ENCODE measurements around the gene CTSO. TPM values are rescaled to one million over a fixed set of nuclear protein-coding genes. Genes with fewer than 3 reads are reported as not detected.

Gene CTSO
- total and polyA plus RNA-seq, 2 of the 8 experiments (the other 6 are each of a cell fraction or from before 2014, with no cell fraction given): 0.39 to 0.41 TPM

- DNase-seq (ENCODE audit: low read depth in 1 of 2, low spot score in 2 of 2) (no peak), FAIRE-seq (no peak)
- Histone ChIP-seq H2AFZ (ENCODE audit: low read length) (no peak overlapping the region), H3K4me2 (ENCODE audit: insufficient read depth in 1 of 2, low read depth in 2 of 2, low read length in 2 of 2) (no peak overlapping the region), H3K4me3 (ENCODE audit: extremely low read depth in 1 of 4, insufficient read depth in 2 of 4, low read depth in 3 of 4, low read length in 4 of 4) (no peak overlapping the region), H3K79me2 (ENCODE audit: control insufficient read depth in 1 of 2, insufficient read depth in 2 of 2, low read length in 2 of 2) (no peaks in the 10 kb centered on the region), H2AK5ac (ENCODE audit: low read depth, low read length) (no peak overlapping the region), H3K4me1 (replicated peaks in 1 of 4; ENCODE audit: control insufficient read depth in 3 of 4, insufficient read depth in 4 of 4, low read length in 3 of 4) (peaks cover 0 to 3% (median 1%) of the 10 kb centered on the region in 4 experiments; a peak in 2 of 7 replicates), H2BK5ac (ENCODE audit: low read depth, low read length) (no peak overlapping the region), H3K79me1 (ENCODE audit: low read depth, low read length) (no peaks in the 10 kb centered on the region), H4K5ac (ENCODE audit: insufficient read length, low read depth, low read length) (no peak overlapping the region), H2BK15ac (ENCODE audit: low read length) (no peak overlapping the region), H4K8ac (ENCODE audit: extremely low read depth, insufficient read depth, low read length) (no peak overlapping the region), H3K27ac (ENCODE audit: low read depth, low read length) (no peak overlapping the region), H3K14ac (ENCODE audit: insufficient read length) (no peak overlapping the region), H2BK12ac (ENCODE audit: low read depth, low read length) (no peak overlapping the region), H2BK20ac (ENCODE audit: low read length) (no peak overlapping the region), H4K20me1 (replicated peaks in 1 of 2; ENCODE audit: control insufficient read depth in 1 of 2, insufficient read depth in 2 of 2, low read length in 2 of 2) (no peaks in the 10 kb centered on the region), H2BK120ac (replicated peaks; ENCODE audit: low read depth, low read length) (no peak overlapping the region), H3K9ac (replicated peaks in 1 of 4; ENCODE audit: extremely low read depth in 1 of 4, low read depth in 3 of 4, low read length in 3 of 4) (no peak overlapping the region), H3K4ac (replicated peaks; ENCODE audit: insufficient read length, low read depth, low read length) (no peak overlapping the region), H4K91ac (replicated peaks; ENCODE audit: insufficient read length, low read length) (no peak overlapping the region), H3K18ac (ENCODE audit: extremely low read depth, low read length) (no peak overlapping the region), H3K23me2 (ENCODE audit: low read depth, low read length) (no peaks in the 10 kb centered on the region), H3K27me3 (replicated peaks in 1 of 4; ENCODE audit: control insufficient read depth in 3 of 4, extremely low read depth in 1 of 4, insufficient read depth in 3 of 4, low read length in 3 of 4) (no peaks in the 10 kb centered on the region), H3K23ac (ENCODE audit: insufficient read length) (no peak overlapping the region), H3K36me3 (ENCODE audit: control insufficient read depth in 2 of 4, insufficient read depth in 4 of 4, low read length in 3 of 4) (no peaks in the 10 kb centered on the region; a peak in 1 of 8 replicates), H3K9me3 (ENCODE audit: insufficient read depth in 2 of 2, low read depth in 1 of 2, low read length in 1 of 2) (peaks cover 0 to 3% of the 10 kb centered on the region in 2 experiments; a peak in 1 of 4 replicates), H3K56ac (replicated peaks; ENCODE audit: insufficient read length, low read depth, low read length) (no peak overlapping the region)
- no peak for TF ChIP-seq TCF12 (IDR thresholded peaks at IDR 0.05; ENCODE audit: low read depth, low read length)
- no peak for TF ChIP-seq SP1 (IDR thresholded peaks at IDR 0.05; ENCODE audit: low read depth, low read length)
- no peak for TF ChIP-seq POLR2A (IDR thresholded peaks at IDR 0.05; ENCODE audit: control extremely low read depth in 1 of 2, low read depth in 2 of 2, low read length in 2 of 2)
- TF ChIP-seq SP4 (IDR thresholded peaks at IDR 0.05; ENCODE audit: low read length): no peak
- WGBS, 2 experiments (ENCODE audit: extremely low coverage in 1 of 2, insufficient coverage in 1 of 2, insufficient read length in 1 of 2, insufficient replicate concordance in 2 of 2, low coverage in 1 of 2, low lambda C conversion rate in 2 of 2, missing lambda C conversion rate in 1 of 2): 93% methylated on average over 2 of the region's 2 CpGs; no CpG with 5 or more reads in 1 of the 2 experiments
- POLR2A ChIA-PET (ENCODE audit: partially characterized antibody): no interaction called here
- CTCF ChIA-PET (ENCODE audit: partially characterized antibody): interaction anchor here (0.9 to 1.7 kb wide), 2 partner anchors 16 to 87 kb away, joined by 3 to 4 read pairs; no protein-coding TSS in a partner anchor
These were observed 21.8 kb upstream of the CTSO start for GRCh38 chr4:155975511-155975910.
